Left renal cortex interstitium (tissue), 4 donors: Measurements from ENCODE around the gene POMT1. TPM values are rescaled to one million over a fixed set of nuclear protein-coding genes. Genes with fewer than 3 reads are reported as not detected.
"Not testable (repeated sequence)": the region's sequence is repeated elsewhere in the genome, so short reads cannot be mapped to it uniquely, and the experiment has no call there.

ENCODE experiments used
- DNase-seq, 4 donors: peaks; one replicate each; pipeline ENCODE4 v3.0.0-alpha.2; 2013; ENCODE audit warnings: low read depth in 4 of 4, low spot score in 2 of 4, missing footprints in 1 of 4
- polyA plus RNA-seq, 4 donors: library from polyadenylated mRNA; unstranded; fragments of 120-200 nt; gene quantifications; one replicate each; pipeline ENCODE4 v1.2.1, GENCODE V29; 2013; ENCODE audit not compliant: insufficient read length in 4 of 4

Gene POMT1
- polyA plus RNA-seq, 4 donors = 29.0 to 54.6 (median 43.6) TPM

DNA sequence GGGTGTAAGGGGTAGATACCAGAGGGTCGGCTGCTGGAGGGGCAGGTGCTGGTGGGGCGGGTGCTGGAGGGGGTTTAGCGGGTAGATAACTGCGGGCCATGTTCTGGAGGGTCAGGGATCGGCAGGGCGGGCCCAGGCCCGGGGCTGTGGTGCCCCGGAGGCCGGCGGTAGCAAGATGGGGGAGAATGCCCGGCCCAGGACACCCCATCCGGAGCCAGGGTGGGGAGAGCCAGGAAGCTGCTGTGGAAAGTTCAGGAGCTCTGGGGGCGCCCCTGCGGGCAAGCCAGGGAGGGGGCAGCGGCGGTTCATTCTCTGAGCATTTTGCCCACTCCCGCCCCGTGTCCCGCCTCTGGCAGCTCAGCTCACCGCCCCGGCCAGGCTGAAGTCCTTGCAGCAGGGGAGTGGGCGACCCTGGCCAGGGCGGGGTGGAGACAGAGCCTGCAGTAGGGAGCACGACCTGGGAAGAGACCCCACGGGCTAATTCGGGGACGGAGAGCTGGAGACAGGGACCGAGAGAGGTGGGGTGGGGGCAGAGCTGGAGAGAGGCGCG lies 43.1 kb downstream of the POMT1 start:
- DNase-seq = no peak

DNA sequence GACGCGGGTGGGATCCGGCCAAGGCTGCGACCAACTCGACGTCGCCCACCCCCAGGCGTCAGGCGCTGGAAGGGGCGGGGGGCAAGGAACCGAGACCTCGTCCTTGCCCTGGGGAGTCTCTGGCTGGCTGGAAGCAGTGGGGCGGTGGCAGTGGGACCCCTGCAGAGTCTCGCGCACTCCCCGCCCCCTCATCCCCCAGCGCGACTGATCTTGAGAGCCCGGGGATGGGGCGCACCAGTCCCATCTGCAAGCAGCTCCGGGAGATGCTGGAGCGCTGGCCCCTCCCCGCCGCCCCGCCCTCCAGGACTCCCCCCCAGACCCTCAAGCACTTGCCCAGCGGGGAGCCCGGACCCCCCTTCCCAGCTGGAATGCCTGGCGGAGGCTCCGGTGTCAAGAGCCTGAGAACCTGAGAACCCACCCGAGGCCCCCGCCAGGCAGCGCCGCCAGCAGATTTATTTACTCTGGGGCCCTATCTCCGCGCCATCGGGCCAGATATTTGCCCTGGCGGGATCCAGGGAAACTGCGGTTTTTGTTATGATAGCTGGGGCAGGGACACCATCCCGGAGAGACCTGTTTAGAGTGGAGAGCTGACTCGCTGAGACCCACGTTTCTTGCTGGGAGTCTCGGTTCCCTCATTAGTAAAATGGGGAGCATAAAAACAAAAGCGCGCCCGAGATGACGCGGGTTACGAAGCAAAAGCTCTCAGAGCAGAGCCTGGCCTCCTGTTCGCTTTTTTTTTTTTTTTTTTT lies 43.8 kb downstream of the POMT1 start:
- DNase-seq = peak in 1 of 4 donors; percentile 50

- not testable (repeated sequence) for DNase-seq
Measured at GRCh38 chr9:131549186-131549585, 46.5 kb downstream of the POMT1 start.

DNA sequence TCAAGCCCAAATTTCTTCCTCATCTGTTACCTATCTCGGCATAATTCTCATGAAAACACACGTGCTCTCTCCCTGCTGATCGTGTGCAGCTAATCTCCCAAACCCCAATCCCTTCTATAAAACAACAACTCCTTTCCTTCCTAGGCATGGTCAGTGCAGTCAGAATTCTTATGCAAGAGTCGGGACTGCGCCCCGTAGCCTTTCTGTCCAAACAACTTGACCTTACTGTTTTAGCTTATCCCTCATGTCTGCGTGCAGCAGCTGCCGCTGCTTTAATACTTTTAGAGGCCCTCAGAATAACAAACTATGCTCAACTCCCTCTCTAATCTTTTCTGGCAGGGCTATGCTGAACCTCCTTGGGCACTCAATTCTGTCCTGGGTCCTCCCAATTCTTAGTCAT lies 47.7 kb downstream of the POMT1 start:
- not testable (repeated sequence) for DNase-seq

- DNase-seq = no peak
Measured at GRCh38 chr9:131552030-131552429, 49.3 kb downstream of the POMT1 start.

GRCh38 chr9:131554087-131554842 lies 51.5 kb downstream of the POMT1 start:
- DNase-seq = no peak

DNA sequence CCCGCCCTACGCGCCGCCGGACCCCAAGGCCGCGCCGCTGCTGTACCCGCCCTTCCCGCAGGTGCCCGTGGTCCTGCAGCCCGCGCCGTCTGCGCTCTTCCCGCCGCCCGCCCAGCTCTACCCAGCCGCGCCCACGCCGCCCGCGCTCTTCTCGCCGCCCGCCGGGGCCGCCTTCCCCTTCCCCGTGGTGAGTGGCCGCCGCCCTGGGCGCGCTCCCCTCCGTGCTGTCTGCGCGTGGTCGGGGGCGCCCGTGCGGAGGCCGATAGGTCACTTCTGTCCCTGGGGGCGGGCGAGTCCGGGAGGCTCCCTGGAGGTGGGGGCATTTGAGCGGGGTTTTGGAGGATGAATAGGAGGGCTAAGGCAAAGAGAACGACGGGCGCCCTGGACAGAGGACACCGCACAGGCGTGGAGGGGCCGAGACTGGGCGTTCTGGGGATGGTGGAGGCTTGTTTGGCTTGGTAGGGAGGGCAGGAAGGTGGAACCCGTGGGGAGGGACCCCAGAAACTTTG lies 52.2 kb downstream of the POMT1 start:
- no peak for DNase-seq

GRCh38 chr9:131555841-131556673 lies 53.3 kb downstream of the POMT1 start:
- no peak for DNase-seq

DNA sequence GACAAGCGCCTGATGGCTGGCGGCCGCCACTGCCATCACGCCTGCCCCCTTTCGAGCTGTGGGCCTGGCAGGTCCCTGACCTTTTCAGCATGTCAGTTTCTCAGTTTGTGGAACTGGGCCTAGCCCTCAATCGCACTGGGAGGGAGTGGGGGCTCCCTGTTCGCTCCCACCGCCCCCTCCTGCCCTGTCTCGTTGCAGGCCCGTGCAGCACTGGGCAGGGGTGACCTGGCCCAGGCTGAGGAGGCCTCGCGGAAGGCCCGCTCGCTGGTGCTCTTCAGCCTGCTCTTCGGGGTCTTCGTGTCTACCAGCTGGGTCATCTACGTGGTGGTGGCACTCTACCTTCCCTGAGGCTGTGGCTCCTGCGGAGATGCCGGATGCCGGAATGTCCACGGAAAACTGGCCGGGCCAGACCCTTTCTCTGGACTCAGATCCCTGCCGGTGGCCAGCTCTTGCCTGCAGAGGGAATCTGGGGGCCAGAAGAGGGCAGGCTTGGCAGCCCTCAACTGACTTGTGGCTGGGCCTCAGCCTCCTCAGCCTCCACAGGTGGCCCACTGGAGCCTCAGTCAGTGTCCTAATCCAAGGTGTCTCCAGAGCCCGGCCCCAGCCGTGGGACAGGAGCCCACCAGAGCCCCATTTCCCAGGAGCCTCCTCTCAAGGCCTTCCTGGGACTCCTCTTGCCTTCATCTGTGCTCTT lies 55.3 kb downstream of the POMT1 start:
- no peak for DNase-seq

GRCh38 chr9:131559421-131560000 lies 56.8 kb downstream of the POMT1 start:
- no peak for DNase-seq

DNA sequence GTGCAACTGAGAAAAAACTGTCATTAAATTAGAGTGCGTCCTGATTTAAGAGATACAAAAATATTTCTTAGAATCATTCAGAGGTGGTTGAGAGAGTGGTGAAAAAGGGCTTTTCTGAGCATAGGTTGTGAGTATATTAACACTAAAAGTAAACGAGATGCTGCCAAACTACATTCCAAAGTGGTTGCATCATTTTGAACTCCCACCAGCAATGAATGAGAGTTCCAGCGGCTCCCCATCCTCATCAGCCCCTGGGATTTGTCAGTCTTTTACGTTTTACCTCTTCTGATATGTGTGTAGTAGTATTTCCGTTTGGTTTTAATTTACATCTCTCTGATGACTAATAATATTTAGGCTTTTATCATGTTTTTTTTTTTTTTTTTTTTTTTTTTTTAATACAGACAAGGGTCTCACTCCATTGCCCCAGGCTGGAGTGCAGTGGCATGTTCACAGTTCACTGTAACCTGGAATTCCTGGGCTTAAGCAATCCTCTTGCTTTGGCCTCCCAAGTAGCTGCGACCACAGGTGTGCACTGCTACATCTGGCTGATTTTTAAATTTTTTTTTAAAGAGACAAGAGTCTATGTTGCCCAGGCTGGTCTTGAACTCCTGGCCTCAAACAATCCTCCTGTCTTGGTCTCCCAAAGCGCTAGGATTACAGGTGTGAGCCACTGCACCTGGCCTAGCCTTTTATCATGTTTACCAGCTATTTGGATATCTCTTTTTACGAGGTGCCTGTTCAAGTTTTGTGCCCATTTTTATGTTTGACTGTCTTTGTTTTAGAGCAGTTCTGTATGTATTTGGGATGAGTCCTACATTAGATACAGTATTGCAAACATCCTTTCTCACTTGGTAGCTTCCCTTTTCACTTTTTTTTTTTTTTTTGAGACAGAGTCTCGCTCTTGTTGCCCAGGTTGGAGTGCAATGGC lies 59.6 kb downstream of the POMT1 start:
- no peak for DNase-seq

DNA sequence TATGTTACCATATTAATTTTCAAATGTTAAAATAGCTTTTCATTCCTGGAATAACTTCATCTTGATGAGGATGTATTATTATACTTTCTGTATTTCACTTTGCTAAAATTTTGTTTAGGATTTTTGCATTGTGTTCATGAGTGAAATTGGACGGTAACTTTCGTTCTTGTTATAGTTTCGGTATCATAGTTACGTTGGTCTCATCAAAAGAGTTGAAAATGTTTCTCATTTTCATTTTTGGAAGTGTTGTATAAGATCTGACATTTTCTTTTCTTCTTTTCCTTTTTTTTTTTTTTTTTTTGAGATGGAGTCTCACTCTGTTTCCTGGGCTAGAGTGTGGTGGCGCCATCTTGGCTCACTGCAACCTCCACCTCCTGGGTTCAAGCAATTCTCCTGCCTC lies 62.7 kb downstream of the POMT1 start:
- DNase-seq = no peak

DNA sequence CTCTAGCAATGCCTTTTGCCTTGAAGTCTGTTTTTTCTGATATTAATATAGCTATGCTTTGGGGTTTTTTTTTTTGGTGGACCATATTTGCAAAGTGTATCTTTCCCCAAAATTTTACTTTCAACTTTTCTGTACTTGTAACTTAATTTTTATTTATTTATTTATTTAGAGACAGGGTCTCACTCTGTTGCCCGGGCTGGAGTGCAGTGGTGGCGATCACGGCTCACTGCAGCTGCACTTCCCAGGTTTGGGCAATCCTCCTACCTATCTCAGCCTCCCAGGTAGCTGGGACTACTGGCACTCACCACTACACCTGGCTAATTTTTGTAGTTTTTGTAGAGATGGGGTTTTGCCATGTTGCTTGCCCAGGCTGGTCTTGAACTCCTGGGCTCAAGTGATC lies 63.4 kb downstream of the POMT1 start:
- no peak for DNase-seq

DNA sequence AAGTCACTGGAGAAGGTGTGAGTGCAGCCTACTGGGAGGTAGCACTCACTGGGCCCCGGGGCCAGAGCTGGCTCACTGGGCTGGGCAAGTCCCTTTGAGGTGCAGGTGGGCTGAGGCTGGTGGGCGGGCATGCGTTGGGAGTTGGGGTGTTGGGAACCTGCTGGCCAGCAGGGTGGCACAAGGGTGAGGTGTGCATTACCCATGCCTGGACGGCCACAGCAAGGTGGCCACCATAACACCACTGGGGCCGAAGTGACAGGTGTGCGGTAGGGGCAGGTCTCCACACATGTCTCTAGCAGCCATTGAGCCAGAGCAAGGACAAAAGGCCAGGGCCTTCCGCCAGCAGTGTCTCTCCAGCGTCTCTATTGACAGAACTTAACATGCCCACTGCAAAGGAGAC lies 65.2 kb downstream of the POMT1 start:
- DNase-seq = no peak

Other genes starting within 250 kb of the POMT1 start
- 1 to 10 TPM; 2.6 to 3.5 (median 3.1) TPM for gene FAM78A, start 226.4 kb upstream of the POMT1 start, polyA plus RNA-seq
- gene PLPP7, start 213.2 kb upstream of the POMT1 start, polyA plus RNA-seq = 1 to 10 TPM; 2.6 to 3.5 (median 3.0) TPM
- 100 to 1,000 TPM; 152 to 226 (median 184) TPM for gene PRRC2B, start 108.8 kb upstream of the POMT1 start, polyA plus RNA-seq
- gene UCK1, start 28.3 kb downstream of the POMT1 start, polyA plus RNA-seq = 10 to 100 TPM; 39.4 to 44.5 (median 41.6) TPM
- 1 to 10 TPM in 2 of 4 donors, under 1 TPM in 2; 0.78 to 2.1 (median 1.1) TPM for gene PRRT1B, start 42.6 kb downstream of the POMT1 start, polyA plus RNA-seq
- 10 to 100 TPM; 36.8 to 41.5 (median 40.2) TPM for gene RAPGEF1, start 237.2 kb downstream of the POMT1 start, polyA plus RNA-seq